Measurements from ENCODE around the gene FAF2.

DNA sequence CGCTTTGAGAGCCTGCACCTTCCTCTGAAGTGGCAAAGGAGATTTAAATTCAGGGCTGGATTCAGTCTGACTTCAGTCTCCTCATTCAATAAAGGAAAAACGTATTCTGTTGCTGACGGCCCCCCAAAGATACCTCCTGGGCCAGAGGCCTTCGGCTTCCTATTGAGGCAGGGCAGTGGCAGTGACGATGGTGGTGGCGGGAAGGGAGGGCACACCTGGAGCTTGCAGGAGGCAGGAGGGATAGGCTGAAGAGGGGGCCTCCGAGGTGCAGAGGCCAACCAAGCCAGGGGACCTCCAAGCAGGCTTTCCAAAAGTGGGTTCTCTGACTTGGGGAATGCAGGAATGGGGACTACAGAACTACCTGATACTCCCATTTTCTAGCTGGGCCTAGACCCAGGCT lies 73.1 kb downstream of the FAF2 start:
- TF ChIP-seq, protein P1, sequence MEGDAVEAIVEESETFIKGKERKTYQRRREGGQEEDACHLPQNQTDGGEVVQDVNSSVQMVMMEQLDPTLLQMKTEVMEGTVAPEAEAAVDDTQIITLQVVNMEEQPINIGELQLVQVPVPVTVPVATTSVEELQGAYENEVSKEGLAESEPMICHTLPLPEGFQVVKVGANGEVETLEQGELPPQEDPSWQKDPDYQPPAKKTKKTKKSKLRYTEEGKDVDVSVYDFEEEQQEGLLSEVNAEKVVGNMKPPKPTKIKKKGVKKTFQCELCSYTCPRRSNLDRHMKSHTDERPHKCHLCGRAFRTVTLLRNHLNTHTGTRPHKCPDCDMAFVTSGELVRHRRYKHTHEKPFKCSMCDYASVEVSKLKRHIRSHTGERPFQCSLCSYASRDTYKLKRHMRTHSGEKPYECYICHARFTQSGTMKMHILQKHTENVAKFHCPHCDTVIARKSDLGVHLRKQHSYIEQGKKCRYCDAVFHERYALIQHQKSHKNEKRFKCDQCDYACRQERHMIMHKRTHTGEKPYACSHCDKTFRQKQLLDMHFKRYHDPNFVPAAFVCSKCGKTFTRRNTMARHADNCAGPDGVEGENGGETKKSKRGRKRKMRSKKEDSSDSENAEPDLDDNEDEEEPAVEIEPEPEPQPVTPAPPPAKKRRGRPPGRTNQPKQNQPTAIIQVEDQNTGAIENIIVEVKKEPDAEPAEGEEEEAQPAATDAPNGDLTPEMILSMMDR (IDR thresholded peaks at IDR 0.05), result no peak
- no peak for TF ChIP-seq ZFX (IDR thresholded peaks at IDR 0.05; ENCODE audit: borderline replicate concordance)

Measured in 22Rv1 (cell line).